Thymus (tissue), 11 donors: Measurements from ENCODE around the gene SLITRK4. TPM values are rescaled to one million over a fixed set of nuclear protein-coding genes. Genes with fewer than 3 reads are reported as not detected.

Source experiments
- DNase-seq, 9 donors: peaks; one replicate each; pipeline ENCODE4 v3.0.0-alpha.2; 2013; ENCODE audit warnings: low spot score in 9 of 9, low read depth in 6 of 9, missing footprints in 1 of 9
- H3K27ac ChIP-seq, 2 donors: one replicate each; pipeline ENCODE4 v1.5.1; 2013; ENCODE audit warnings: control low read depth in 1 of 2, low read depth in 1 of 2, low read length in 1 of 2, mild to moderate bottlenecking in 1 of 2, moderate library complexity in 1 of 2
- H3K27me3 ChIP-seq, 2 donors: one replicate each; pipeline ENCODE4 v1.5.1; 2013; ENCODE audit warnings: low read length in 1 of 2; ENCODE audit not compliant: control insufficient read depth in 2 of 2, insufficient read depth in 1 of 2
- H3K36me3 ChIP-seq, 2 donors: one replicate each; pipeline ENCODE4 v1.5.1; 2013; ENCODE audit warnings: low read length in 1 of 2, mild to moderate bottlenecking in 1 of 2, moderate library complexity in 1 of 2; ENCODE audit not compliant: control insufficient read depth in 2 of 2, insufficient read depth in 2 of 2
- H3K4me1 ChIP-seq, 2 donors: one replicate each; pipeline ENCODE4 v1.5.1; 2013; ENCODE audit warnings: low read length in 2 of 2; ENCODE audit not compliant: control insufficient read depth in 2 of 2, insufficient read depth in 2 of 2
- H3K4me3 ChIP-seq, 2 donors: one replicate each; pipeline ENCODE4 v1.5.1; 2013; ENCODE audit warnings: low read length in 2 of 2, control low read depth in 1 of 2, mild to moderate bottlenecking in 1 of 2
- H3K9me3 ChIP-seq, 2 donors: one replicate each; pipeline ENCODE4 v1.5.1; 2013; ENCODE audit warnings: low read length in 1 of 2, mild to moderate bottlenecking in 1 of 2; ENCODE audit not compliant: control insufficient read depth in 2 of 2, insufficient read depth in 1 of 2
- WGBS: extraction: QIAGEN DNeasy Blood & Tissue Kit; methylation state at CpG from one replicate; pipeline ENCODE4 v1.1.7; 2013; 5-methylcytosine and 5-hydroxymethylcytosine counted together
- polyA plus RNA-seq: library from polyadenylated mRNA; stranded (reverse); fragments of 200-250 nt; gene quantifications from one replicate; pipeline ENCODE4 v1.2.3, GENCODE V29; 2013
- total RNA-seq: library from RNA; stranded (reverse); fragments of 120-200 nt; gene quantifications from one replicate; pipeline ENCODE4 v1.2.4, GENCODE V29; 2013
- donor health status: healthy.

The SLITRK4 gene
- total and polyA plus RNA-seq, 2 donors, result 0.66 to 6.1 TPM

- H3K27ac ChIP-seq, result no peak overlapping the region
- H3K9me3 ChIP-seq, result no peaks in the 10 kb centered on the region
- no peak overlapping the region for H3K4me3 ChIP-seq
- WGBS, result 93% methylated on average over 3 of the region's 3 CpGs
- H3K4me1 ChIP-seq, result no peaks in the 10 kb centered on the region
- no peaks in the 10 kb centered on the region for H3K36me3 ChIP-seq
- no peaks in the 10 kb centered on the region for H3K27me3 ChIP-seq
- DNase-seq, result no peak
Measured at GRCh38 chrX:143642426-143642825, 6.5 kb upstream of the SLITRK4 start.

- WGBS, result 88% methylated on average over 2 of the region's 2 CpGs
- Histone ChIP-seq H3K9me3 (no peaks in the 10 kb centered on the region), H3K27me3 (peaks cover 0 to 23% of the 10 kb centered on the region in 2 donors), H3K36me3 (no peaks in the 10 kb centered on the region), H3K4me1 (no peaks in the 10 kb centered on the region), H3K27ac (no peak overlapping the region), H3K4me3 (no peak overlapping the region)
- DNase-seq, result no peak
Measured at GRCh38 chrX:143636831-143637230, 930 bp upstream of the SLITRK4 start.

GRCh38 chrX:143634663-143635455 is 1.0 kb downstream of the SLITRK4 start:
- no peaks in the 10 kb centered on the region for H3K4me1 ChIP-seq
- WGBS, result 3% methylated on average over 67 of the region's 67 CpGs
- H3K36me3 ChIP-seq, result no peaks in the 10 kb centered on the region
- H3K9me3 ChIP-seq, result no peaks in the 10 kb centered on the region
- no peak for DNase-seq
- H3K4me3 ChIP-seq, result no peak overlapping the region
- no peak overlapping the region for H3K27ac ChIP-seq
- H3K27me3 ChIP-seq, result peaks cover 0 to 23% of the 10 kb centered on the region in 2 donors

- Histone ChIP-seq H3K4me1 (no peaks in the 10 kb centered on the region), H3K27ac (no peak overlapping the region), H3K4me3 (no peak overlapping the region), H3K9me3 (no peaks in the 10 kb centered on the region), H3K27me3 (peaks cover 0 to 23% of the 10 kb centered on the region in 2 donors), H3K36me3 (no peaks in the 10 kb centered on the region)
- 2% methylated on average over 26 of the region's 26 CpGs for WGBS
- no peak for DNase-seq
Measured at GRCh38 chrX:143634309-143634662, 1.6 kb downstream of the SLITRK4 start.

- H3K27me3 ChIP-seq, result peaks cover 0 to 23% of the 10 kb centered on the region in 2 donors
Measured at GRCh38 chrX:143633461-143634308, 2.2 kb downstream of the SLITRK4 start.

GRCh38 chrX:143632625-143633410 is 3.1 kb downstream of the SLITRK4 start:
- H3K9me3 ChIP-seq, result no peaks in the 10 kb centered on the region
- H3K27me3 ChIP-seq, result peaks cover 0 to 23% of the 10 kb centered on the region in 2 donors
- H3K4me3 ChIP-seq, result no peak overlapping the region
- H3K4me1 ChIP-seq, result no peaks in the 10 kb centered on the region
- H3K27ac ChIP-seq, result no peak overlapping the region
- DNase-seq, result no peak
- H3K36me3 ChIP-seq, result no peaks in the 10 kb centered on the region
- WGBS, result 7% methylated on average over 7 of the region's 7 CpGs

More at GRCh38 chrX:143633461-143634308, 2.2 kb downstream of the SLITRK4 start:
- Histone ChIP-seq H3K36me3 (no peaks in the 10 kb centered on the region), H3K4me1 (no peaks in the 10 kb centered on the region), H3K27ac (no peak overlapping the region), H3K4me3 (peak overlapping the region in 1 of 2 donors; percentile 19), H3K9me3 (no peaks in the 10 kb centered on the region)
- 3% methylated on average over 64 of the region's 64 CpGs for WGBS
- DNase-seq, result no peak

- WGBS, result 82% methylated on average over 2 of the region's 2 CpGs
- Histone ChIP-seq H3K27me3 (no peaks in the 10 kb centered on the region), H3K9me3 (no peaks in the 10 kb centered on the region), H3K27ac (no peak overlapping the region), H3K4me3 (no peak overlapping the region), H3K36me3 (no peaks in the 10 kb centered on the region), H3K4me1 (no peaks in the 10 kb centered on the region)
- no peak for DNase-seq
Measured at GRCh38 chrX:143623657-143624056, 12.2 kb downstream of the SLITRK4 start.

GRCh38 chrX:143621276-143621675 is 14.6 kb downstream of the SLITRK4 start:
- H3K4me1 ChIP-seq, result no peaks in the 10 kb centered on the region
- H3K9me3 ChIP-seq, result no peaks in the 10 kb centered on the region
- H3K36me3 ChIP-seq, result no peaks in the 10 kb centered on the region
- no peaks in the 10 kb centered on the region for H3K27me3 ChIP-seq
- no peak overlapping the region for H3K27ac ChIP-seq
- WGBS, result 98% methylated on average over 2 of the region's 2 CpGs
- no peak for DNase-seq
- no peak overlapping the region for H3K4me3 ChIP-seq
